ENCODE results near the gene DENND2C. TPM values are rescaled to one million over a fixed set of nuclear protein-coding genes. Genes with fewer than 3 reads are reported as not detected.

Gene DENND2C
- total RNA-seq, 1 experiment from 2014 or later, result 3.6 TPM

DNA sequence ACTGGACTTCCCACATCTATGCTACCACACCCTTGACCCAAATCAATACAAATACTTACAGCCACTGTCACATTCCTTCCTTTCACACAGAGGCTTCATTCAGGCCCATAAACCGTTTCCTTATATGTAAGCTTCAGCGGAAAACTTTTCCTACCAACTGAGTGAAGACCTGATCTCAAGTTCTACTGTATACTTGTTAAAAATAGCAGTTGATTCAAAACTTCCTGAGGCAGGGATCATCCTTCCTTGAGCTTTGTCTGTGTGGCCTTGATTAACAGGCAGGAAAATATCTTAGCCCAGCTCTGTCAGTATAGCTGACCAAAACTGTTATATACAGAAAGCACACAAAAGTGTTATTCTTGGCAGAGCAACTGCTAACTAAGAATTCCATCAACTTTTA, 42.7 kb downstream of the DENND2C start:
- Histone ChIP-seq H3K9ac (ENCODE audit: extremely low read depth, insufficient read length, low read length) (no peak overlapping the region), H2BK12ac (ENCODE audit: insufficient read length, low read depth, low read length) (no peak overlapping the region), H4K8ac (replicated peaks; ENCODE audit: insufficient read length, low read depth, low read length) (no peak overlapping the region), H3K27me3 (ENCODE audit: insufficient read depth, low read length) (no peaks in the 10 kb centered on the region), H3K18ac (ENCODE audit: insufficient read length, low read depth, low read length) (no peak overlapping the region), H2BK15ac (ENCODE audit: low read depth, low read length) (no peak overlapping the region), H2BK5ac (ENCODE audit: insufficient read length, low read length) (no peak overlapping the region), H3K4me1 (ENCODE audit: insufficient read depth, low read length) (no peaks in the 10 kb centered on the region), H4K91ac (ENCODE audit: insufficient read length, low read depth, low read length) (no peak overlapping the region), H3K23me2 (ENCODE audit: insufficient read length, low read depth, low read length, poor library complexity, severe bottlenecking) (no peaks in the 10 kb centered on the region), H3K56ac (ENCODE audit: insufficient read length, low read depth, low read length) (no peak overlapping the region), H4K20me1 (ENCODE audit: control insufficient read depth, insufficient read depth, insufficient read length) (no peaks in the 10 kb centered on the region), H3K4ac (ENCODE audit: low read depth, low read length) (no peak overlapping the region), H4K5ac (ENCODE audit: insufficient read length, low read depth, low read length) (no peak overlapping the region), H3K23ac (ENCODE audit: insufficient read length, low read depth, low read length) (no peak overlapping the region), H2BK120ac (ENCODE audit: low read depth, low read length, poor library complexity, severe bottlenecking) (no peak overlapping the region), H3K79me2 (ENCODE audit: insufficient read depth, low read length) (no peaks in the 10 kb centered on the region), H2AFZ (ENCODE audit: low read length) (no peak overlapping the region), H3K79me1 (ENCODE audit: insufficient read depth, low read depth, low read length, poor library complexity, severe bottlenecking) (no peaks in the 10 kb centered on the region), H2AK5ac (ENCODE audit: insufficient read length, low read length) (no peak overlapping the region), H3K4me2 (ENCODE audit: insufficient read depth, insufficient read length, low read length) (no peak overlapping the region), H3T11ph (ENCODE audit: low read length) (no peak overlapping the region), H3K9me3 (ENCODE audit: control insufficient read depth, low read depth, low read length) (no peaks in the 10 kb centered on the region), H3K27ac (ENCODE audit: insufficient read length, low read depth, low read length) (no peak overlapping the region), H3K14ac (ENCODE audit: insufficient read depth, low read length) (no peak overlapping the region), H2BK20ac (ENCODE audit: low read depth, low read length, poor library complexity, severe bottlenecking) (no peak overlapping the region)
- TF ChIP-seq, protein P1, sequence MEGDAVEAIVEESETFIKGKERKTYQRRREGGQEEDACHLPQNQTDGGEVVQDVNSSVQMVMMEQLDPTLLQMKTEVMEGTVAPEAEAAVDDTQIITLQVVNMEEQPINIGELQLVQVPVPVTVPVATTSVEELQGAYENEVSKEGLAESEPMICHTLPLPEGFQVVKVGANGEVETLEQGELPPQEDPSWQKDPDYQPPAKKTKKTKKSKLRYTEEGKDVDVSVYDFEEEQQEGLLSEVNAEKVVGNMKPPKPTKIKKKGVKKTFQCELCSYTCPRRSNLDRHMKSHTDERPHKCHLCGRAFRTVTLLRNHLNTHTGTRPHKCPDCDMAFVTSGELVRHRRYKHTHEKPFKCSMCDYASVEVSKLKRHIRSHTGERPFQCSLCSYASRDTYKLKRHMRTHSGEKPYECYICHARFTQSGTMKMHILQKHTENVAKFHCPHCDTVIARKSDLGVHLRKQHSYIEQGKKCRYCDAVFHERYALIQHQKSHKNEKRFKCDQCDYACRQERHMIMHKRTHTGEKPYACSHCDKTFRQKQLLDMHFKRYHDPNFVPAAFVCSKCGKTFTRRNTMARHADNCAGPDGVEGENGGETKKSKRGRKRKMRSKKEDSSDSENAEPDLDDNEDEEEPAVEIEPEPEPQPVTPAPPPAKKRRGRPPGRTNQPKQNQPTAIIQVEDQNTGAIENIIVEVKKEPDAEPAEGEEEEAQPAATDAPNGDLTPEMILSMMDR (conservative IDR thresholded peaks at IDR 0.05), result no peak
- no peak for DNase-seq
- no peak overlapping the region for H3K4me3 Mint-ChIP-seq
- no peaks in the 10 kb centered on the region for H3K36me3 Mint-ChIP-seq (ENCODE audit: insufficient read depth in 1 of 3, low read depth in 3 of 3)
- no peaks in the 10 kb centered on the region for H3K27me3 Mint-ChIP-seq (ENCODE audit: low read depth)
- WGBS (ENCODE audit: extremely low coverage, insufficient read length, low lambda C conversion rate), result no CpG with 5 or more reads among the region's 2 CpGs
- peak overlapping the region in 1 of 3 experiments; percentile 26; a peak in 1 of 7 replicates for H3K27ac Mint-ChIP-seq
- peaks cover 0 to 3% of the 10 kb centered on the region in 2 experiments; a peak in 2 of 4 replicates for H3K4me1 Mint-ChIP-seq
- no peaks in the 10 kb centered on the region for H3K9me3 Mint-ChIP-seq
